Keratinocyte (primary cell): Measurements from ENCODE around the gene UBTFL1.

Source experiments
- EZH2 ChIP-seq: IDR thresholded peaks from one replicate; pipeline ENCODE4 v1.6.1; 2012; ENCODE audit warnings: inconsistent platforms, mild to moderate bottlenecking, low read length, moderate library complexity
- TF ChIP-seq, protein P1 (sequence below), 3 experiments: IDR thresholded peaks in 1 of 3; conservative IDR thresholded peaks in 1 of 3; optimal IDR thresholded peaks in 1 of 3; 2 replicates in 2 of 3; 3 replicates in 1 of 3; pipeline versions ENCODE3 to v1.5.1; 2011; ENCODE audit warnings: low read length in 3 of 3, mild to moderate bottlenecking in 3 of 3, moderate library complexity in 2 of 3, control low read depth in 1 of 3, inconsistent platforms in 1 of 3; ENCODE audit not compliant: insufficient read depth in 2 of 3; ENCODE audit errors: extremely low read depth in 1 of 3

DNA sequence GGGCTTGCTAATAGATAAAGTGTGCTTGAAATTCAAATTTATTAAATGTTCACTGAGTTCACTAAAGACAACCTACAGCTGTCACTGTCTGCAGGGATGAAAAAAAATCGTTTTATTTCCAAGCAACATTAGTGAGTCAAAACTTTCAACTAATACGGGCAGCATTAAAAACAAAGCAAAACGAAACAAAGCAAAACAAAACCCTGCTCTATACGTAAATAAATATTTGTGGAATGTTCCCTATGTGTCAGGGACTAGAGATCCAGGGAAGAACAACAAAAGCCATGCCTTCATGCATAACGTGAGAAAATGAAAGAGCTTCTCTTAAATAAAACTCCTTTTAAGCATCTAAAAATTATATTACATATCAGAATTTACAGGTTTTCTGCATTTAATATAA is 49.3 kb downstream of the UBTFL1 start:
- TF ChIP-seq, protein P1, sequence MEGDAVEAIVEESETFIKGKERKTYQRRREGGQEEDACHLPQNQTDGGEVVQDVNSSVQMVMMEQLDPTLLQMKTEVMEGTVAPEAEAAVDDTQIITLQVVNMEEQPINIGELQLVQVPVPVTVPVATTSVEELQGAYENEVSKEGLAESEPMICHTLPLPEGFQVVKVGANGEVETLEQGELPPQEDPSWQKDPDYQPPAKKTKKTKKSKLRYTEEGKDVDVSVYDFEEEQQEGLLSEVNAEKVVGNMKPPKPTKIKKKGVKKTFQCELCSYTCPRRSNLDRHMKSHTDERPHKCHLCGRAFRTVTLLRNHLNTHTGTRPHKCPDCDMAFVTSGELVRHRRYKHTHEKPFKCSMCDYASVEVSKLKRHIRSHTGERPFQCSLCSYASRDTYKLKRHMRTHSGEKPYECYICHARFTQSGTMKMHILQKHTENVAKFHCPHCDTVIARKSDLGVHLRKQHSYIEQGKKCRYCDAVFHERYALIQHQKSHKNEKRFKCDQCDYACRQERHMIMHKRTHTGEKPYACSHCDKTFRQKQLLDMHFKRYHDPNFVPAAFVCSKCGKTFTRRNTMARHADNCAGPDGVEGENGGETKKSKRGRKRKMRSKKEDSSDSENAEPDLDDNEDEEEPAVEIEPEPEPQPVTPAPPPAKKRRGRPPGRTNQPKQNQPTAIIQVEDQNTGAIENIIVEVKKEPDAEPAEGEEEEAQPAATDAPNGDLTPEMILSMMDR (optimal IDR thresholded peaks at IDR 0.05 in 1 of 3, IDR thresholded peaks at IDR 0.05 in 1 of 3, conservative IDR thresholded peaks at IDR 0.05 in 1 of 3; ENCODE audit: extremely low read depth in 1 of 3, insufficient read depth in 2 of 3, low read length in 3 of 3), result no peak
- TF ChIP-seq EZH2, result no peak
